GM12865 (cell line): ENCODE results near the gene HELZ2.

ENCODE experiments used
- DNase-seq: peaks from one replicate; pipeline ENCODE4 v3.0.0; 2010; ENCODE audit warnings: low read depth
- H3K4me3 ChIP-seq: 2 replicates; pipeline ENCODE4 v1.5.1; 2011; ENCODE audit warnings: mild to moderate bottlenecking, low read depth, low read length, control low read depth
- CTCF ChIP-seq: IDR thresholded peaks from 2 replicates; pipeline ENCODE4 v1.5.1; 2011; ENCODE audit warnings: low read length, control low read depth, low read depth, inconsistent platforms; ENCODE audit not compliant: insufficient read depth; ENCODE audit errors: missing control alignments

HELZ2 gene

DNA sequence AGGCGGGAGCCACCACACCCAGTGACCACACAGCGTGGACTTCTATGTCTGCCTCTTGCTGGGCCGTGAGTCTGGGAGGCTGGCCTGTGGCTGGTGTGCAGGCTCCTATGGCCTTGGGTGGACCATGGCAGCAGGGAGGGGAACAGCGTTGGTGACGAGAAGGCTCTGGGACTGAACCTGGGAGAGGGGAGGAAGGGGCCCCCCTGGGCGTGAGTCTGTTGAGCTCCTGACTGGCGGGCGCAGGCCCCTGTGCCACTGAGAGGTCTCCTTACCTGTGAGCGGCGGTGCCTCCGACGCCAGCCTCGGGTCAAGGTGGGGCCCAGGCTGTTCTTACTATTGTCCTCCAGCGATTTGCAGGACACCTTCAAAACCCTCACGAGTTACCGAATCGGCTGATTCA is 12.8 kb upstream of the HELZ2 start:
- no peak for DNase-seq
- H3K4me3 ChIP-seq, result no peak overlapping the region
- TF ChIP-seq CTCF, result no peak

DNA sequence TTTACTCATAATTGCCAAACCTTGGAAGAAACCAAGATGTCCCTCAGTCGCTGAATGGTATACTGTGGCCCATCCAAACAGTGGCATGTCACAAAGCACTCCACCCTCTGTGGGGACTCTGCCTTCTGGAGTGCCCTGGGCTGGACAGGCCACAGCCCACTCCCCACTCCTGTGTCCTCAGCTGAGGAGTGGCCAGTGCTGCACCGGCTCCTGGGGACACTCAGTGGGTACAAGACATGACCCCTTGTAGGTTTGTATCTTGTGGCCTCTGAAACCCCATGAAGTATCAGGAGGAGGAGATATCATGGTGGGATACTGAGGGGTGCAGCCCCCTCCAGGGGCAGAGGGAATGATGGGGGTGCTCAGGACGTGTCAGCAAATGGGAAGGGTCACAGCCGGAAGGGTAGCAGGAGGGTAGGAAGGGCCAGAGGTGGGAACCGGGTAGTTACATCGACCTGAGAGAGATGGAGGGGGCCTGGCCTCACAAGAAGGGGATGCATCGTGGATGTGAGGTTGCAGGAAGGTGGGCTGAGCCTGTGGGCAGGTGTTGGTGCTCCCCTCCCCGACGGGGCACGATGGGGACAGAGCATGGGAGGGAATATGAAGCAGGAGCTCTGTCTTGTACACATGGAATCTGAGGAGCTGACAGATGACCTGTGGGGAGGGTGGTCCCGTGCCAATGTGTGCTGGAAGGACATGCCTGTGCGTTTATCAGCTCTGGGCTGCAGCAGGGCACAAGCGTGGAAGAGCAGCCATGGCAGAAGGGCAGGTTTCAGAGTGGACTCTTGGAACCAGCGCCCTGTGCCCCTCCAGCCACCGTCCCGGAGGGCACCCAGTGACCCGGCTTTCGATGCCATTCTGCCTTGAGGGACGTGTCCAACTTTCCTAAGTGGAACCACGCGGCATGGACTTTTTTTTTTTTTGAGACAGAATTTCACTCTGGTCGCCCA is 11.9 kb upstream of the HELZ2 start:
- no peak for DNase-seq
- TF ChIP-seq CTCF, result no peak
- H3K4me3 ChIP-seq, result no peak overlapping the region

DNA sequence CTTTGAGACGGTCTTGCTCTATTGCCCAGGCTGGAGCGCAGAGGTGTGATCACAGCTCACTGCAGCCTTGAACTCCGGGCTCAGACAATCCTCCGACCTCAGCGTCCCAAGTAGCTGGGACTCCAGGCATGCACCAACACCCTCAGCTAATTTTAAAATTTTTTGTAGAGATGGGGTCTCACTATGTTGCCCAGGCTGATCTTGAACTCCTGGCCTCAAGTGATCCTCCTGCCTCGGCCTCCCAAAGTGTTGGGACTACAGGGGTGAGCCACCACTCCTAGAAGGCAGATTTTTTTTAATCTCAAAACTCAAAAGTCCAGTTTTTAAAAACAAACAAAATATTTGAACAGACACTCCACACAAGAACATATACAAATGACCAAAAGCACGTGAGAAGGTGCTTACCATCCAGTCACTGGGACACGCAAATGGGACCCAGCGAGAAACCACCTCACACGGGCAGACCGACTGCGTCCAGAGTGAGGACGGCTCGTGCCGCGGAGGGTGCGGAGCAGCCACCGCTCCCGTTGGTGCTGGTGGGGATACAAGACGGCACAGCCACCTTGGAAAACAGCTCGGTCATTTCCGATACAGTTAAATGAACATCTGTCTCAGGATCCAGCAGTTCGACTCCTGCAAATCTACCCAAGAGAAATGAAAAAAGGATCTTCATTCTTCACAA is 8.5 kb upstream of the HELZ2 start:
- no peak for DNase-seq
- TF ChIP-seq CTCF, result no peak
- H3K4me3 ChIP-seq, result no peak overlapping the region

GRCh38 chr20:63580796-63581461 is 6.9 kb upstream of the HELZ2 start:
- TF ChIP-seq CTCF, result peak; percentile 77
- DNase-seq, result peak; percentile 80
- no peak overlapping the region for H3K4me3 ChIP-seq

DNA sequence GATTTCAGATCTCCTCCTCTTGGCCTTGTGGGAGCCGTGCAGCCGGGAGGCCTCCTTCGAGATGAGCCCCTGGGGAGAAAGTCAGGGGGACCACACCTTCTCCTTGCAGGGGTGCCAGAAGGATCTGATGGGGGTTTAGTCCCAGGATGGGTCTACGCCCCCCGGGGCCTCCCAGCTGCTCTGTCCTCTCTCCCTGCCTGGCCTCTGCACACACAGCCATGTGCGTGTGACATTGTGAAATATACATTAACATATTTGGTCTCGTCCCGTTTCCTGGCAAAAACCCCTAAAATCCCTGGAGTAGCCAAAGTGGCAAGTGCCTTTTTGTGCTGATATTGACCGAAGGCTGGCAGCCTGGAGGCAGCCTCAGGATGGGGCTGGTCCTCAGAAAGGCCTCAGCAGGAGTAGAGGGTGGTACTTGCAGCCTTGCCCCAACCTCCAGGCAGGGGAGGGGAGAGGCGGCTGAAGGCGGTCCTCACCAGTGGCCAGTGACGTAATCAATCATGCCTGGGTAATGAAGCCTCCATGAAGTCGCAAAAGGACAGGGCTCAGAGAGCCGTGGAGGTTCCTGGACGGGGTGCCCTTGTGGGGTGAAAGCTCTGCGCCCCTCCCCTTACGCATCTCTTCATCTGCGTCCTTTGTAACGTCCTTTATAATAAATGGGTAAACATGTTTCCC is 5.1 kb upstream of the HELZ2 start:
- no peak for TF ChIP-seq CTCF
- DNase-seq, result no peak
- no peak overlapping the region for H3K4me3 ChIP-seq

DNA sequence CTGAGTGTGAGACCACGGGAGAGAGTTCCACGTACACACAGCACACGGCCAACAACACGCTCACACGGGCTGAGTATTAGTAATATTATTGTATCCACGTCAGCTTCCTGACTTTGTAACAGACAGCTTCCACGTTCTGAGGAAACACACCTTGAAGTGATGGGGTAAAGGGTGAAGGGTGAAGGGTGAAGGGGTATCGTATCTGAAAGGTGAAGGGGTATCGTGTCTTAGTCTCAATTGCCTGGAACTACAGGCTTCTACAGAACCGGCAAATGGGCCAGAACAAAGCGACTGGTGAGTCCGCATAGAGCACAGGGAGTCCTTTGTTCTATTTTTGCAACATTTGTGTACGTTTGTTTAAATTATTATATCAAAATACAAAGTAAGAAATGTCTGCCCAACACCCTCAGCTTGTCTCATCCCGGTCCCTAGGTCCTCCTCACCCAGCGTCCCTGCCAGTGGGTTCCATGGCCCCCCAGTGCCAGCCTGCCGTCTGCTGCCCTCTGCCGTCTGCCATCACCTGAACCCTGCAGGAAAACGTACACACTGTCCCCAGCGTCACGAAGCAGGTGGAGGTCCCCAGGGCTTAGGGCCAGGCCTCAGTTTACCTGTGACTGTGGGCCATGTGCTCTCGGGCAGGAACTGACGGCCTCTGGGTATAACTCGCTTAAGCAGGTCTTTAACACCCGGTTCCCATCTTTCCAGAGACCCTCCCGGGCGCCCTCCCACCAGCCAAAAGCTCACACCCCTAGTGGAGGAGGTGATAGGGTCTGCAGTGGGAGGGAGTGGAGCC is 4.4 kb upstream of the HELZ2 start:
- no peak for TF ChIP-seq CTCF
- no peak overlapping the region for H3K4me3 ChIP-seq
- no peak for DNase-seq
